ENCODE data around the gene USH2A.

Gene USH2A

GRCh38 chr1:215612391-215612790, 810.9 kb downstream of the USH2A start:
- DNase-seq = no peak

- DNase-seq = no peak
Observed at GRCh38 chr1:215608646-215609045, 814.6 kb downstream of the USH2A start.

DNA sequence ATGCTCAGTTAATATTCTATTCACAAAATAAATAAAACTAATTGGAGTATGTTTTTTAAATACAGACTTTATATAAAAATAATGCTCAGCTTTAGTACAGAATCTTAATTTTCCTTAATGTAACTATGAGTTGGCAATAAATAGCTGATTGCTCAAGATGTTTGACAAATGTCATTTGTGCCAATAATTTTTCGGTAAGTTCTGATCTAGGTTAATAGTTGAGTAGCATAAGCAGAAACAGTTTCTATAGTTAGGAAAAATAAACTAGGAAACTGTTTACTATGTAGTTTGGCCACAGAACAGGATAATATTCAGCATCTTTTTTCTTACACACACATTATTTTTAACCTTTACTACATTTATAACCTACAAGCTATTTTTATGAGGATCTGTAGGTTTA, 815.8 kb downstream of the USH2A start:
- no peak for DNase-seq

DNA sequence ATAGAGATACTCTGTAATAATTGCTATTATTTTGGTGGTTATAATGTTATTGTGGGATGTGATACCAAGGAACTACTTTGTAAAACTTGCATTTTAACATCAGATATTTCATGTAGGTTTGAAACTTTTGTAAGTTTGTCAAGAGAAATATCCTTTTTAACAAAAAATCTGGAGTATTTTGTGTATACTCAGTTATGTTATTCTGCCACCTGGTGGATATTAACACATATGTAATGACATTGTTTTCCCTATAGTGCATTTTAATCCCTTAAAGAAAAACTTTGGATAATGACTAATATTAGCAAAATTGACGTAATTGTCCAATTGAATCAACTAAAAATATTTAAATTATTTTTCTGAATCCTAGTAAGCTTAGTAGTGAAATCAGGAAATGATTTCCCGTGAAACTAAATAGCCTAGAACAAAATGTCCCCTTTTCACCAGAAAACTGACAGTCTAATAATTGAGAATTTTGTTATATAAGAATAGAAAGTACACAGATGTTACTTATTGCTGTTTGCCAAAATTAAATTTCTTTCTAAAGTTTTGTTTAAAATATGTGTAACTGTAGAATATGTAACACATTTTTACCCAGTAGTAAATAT, 816.6 kb downstream of the USH2A start:
- no peak for DNase-seq

- DNase-seq = no peak
Observed at GRCh38 chr1:215606036-215606435, 817.2 kb downstream of the USH2A start.

- DNase-seq = no peak
Observed at GRCh38 chr1:215605011-215605621, 818.1 kb downstream of the USH2A start.

- no peak for DNase-seq
Observed at GRCh38 chr1:215603319-215603718, 819.9 kb downstream of the USH2A start.

DNA sequence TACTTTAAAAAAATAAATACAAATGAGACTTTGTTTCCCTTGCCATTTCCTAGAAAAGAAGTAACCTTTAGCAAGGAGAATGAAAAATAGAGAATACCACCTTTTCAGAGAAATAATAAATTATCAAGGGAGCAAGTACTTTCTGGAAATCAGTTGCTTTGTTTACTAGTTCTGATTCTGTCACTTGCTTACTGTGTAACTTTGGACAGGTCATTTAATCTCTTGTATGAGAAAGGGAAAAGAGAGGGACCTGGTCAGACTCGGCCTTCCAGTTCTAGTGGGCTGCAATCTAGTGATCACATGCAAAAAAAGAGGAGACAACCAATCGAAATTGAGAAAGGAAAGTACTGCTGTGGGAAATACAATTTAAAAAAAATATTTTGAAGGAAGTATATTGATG, 822.0 kb downstream of the USH2A start:
- no peak for DNase-seq

GRCh38 chr1:215600867-215601266, 822.4 kb downstream of the USH2A start:
- no peak for DNase-seq

GRCh38 chr1:215600258-215600792, 822.9 kb downstream of the USH2A start:
- DNase-seq = no peak

DNA sequence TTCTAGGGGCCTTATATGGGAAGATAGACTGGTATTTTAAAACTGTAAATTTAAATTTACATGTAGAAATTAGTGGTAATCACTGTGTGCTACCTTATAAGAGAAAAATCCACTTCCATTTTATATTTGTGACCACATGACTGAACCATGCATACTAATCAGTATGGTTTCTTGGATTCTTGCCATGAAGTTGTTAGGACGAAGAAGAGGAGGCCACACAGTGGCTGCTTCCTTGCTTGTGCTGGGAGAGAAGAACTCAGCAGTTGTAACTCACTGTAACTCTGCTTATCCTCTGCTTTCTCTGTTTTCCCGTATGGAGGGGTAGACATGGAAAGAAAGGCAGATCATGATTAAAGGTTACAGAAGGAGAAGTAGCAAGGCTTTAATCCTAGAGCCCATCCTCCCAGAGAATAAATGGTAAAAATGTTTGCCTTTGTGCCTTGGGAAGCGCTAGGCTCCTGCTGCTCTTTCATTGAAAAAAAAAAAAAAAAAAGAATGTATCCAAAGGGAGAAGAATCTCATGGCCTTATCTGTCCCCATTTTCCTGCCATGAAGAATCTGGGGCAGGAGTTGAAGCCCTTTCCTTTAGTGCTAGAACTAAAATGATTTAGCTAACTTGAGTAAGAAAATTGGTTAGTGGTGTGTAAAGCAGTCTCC, 823.7 kb downstream of the USH2A start:
- DNase-seq = no peak

DNA sequence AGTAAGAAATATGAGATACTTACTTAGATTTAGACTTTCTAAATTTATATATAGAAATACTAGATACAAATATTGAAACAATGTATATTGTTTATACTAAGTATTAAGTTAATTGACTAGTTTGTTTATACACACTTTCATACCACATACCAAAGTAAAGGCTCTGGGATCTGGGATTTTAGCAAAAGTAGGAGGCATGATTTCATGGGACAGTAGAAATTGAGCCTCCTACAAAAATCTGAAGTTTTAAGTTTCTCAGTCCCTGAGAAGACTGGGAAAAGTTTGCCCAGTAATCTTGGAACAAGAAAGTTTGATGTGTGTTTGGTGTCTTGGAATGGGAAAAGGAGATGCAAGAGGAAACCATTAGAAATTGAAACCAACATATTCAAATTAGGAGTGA, 825.3 kb downstream of the USH2A start:
- no peak for DNase-seq

DNA sequence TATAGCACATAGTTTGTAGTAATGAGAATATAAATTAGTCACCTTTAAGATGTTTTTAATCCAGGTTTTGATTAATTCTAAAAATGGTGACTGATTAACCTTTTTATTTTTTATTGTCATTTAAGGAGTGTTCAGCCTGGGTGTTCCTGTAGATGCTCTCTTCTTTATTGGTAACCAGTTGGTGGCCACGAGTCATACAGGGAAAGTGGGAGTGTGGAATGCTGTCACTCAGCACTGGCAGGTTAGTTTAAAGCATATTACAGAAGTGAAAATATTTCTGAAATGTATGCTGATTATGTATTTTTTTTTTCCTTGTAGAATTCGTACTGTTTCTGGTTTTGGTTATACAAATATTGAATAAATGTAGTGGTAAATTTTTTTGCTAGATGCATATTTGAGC, 828.0 kb downstream of the USH2A start:
- DNase-seq = no peak

DNA sequence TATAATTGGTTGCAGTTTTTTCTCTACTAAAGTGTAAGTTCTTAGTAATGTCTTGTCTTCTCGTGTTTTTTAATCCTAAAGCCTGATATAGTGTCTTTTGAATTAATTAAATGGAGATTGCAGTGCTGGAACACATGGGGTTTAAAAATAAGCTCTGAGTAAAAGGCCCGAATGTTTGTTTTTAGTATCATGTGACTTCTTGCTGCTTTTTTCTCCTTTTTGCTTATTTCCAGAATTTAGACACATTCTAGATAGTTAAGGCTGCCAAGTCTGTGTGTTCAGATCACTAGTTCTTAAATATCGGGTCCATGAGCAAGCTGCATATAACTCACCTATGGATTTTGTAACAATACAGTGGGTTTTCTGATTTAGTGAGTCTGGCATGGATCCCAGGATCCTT, 828.6 kb downstream of the USH2A start:
- no peak for DNase-seq

DNA sequence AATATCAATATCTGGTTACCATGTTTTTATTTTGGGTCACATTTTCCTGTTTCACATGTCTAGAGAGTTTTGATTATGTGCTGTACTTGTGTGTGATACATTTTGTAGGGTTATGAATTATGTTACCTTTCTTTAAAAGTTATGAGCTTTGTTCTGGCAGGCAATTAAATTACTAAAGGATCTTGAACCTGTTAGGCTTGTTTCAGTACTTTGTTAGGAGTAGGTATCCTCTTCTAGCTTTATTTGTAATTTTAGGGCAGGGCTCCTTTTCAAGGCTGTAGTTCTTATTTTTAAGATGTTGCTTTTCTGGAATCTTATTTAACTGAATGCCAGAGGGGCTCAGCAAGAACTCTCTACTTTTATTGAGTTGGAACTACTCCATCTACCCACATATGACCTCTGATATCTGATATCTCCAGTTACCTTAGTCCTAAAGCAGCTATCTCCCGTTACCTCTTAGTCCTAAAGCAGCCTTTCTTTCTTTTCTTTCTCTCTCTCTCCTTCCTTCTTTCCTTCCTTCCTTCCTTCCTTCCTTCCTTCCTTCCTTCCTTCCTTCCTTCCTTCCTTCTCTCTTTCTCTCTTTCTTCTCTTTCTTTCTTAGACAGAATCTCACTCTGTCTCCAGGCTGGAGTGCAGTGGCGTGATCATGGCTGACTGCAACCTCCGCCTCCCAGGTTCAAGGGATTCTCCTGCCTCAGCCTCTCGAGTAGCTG, 832.3 kb downstream of the USH2A start:
- no peak for DNase-seq

DNA sequence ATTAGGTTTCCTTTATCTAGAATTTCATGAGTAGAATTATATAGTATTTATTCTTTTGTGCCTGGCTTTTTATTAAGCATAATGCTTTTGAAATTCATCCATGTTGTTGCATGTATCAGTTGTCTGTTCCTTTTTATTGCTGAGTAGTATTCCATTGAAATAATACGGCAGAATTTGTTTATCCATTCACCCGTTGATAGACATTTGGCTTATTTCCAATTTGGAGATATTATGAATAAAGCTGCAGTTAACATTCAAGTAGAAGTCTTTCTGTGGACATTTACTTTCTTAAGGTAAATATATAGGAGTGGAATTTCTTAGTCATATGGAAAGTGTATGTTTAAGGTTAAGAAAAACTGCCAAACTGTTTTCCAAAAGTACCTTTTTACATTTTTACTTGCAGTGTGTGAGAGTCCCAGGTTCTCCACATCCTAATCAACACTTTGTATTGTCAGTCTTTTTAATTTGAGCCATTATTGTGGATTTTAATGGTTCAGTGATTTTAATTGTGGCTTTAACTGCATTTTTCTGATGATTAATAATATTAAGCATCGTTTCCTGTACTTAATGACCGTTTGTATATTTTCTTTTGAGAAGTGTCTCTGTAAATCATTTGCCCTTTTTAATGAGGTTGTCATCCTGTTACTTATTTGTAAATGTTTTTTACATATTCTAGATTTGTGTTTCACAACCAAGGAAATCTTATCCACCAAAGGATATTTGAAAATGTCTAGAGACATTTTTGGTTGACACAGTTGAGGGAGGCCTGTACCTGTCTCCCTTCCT, 833.4 kb downstream of the USH2A start:
- no peak for DNase-seq

DNA sequence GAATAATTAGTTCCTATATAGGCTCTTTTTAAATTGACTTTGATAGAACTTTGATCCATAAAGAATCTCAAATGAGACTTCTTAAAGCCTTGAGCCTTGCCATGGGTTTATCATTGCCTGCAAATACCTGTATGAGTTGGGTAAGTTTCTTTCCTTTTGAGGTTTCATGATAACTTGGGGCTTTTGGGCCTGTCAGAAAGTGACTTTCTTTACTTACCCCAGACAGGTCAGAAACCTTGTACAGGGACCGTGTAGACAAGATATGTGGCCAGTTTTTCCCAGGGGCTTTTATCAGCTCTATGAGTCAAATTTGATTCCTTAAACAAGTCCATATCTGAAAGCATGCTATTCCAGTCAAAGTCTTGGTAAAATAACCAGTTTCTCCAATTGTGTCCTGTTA, 838.9 kb downstream of the USH2A start:
- DNase-seq = no peak

GRCh38 chr1:215583185-215583749, 840.0 kb downstream of the USH2A start:
- DNase-seq = no peak

GRCh38 chr1:215581896-215582295, 841.4 kb downstream of the USH2A start:
- no peak for DNase-seq

All from NCI-H510A treated with DMSO at 0.1 percent for 48 hours (cell line).